Breast epithelium (tissue), 3 donors: ENCODE data around the gene CEP89.
"Not testable (repeated sequence)": the region's sequence is repeated elsewhere in the genome, so short reads cannot be mapped to it uniquely, and the experiment has no call there.

Experiments
- POLR2AphosphoS5 ChIP-seq, 3 donors: sonication (generic); formaldehyde crosslinking; IDR thresholded peaks; one replicate each; pipeline ENCODE4 v1.6.1; 2017; ENCODE audit warnings: antibody characterized with exemption in 3 of 3
- TF ChIP-seq, protein P1 (sequence below), 3 donors: fragments of 450-650 bp; IDR thresholded peaks; one replicate each; pipeline ENCODE4 v1.5.1; 2016 to 2017; ENCODE audit warnings: antibody characterized with exemption in 3 of 3, mild to moderate bottlenecking in 3 of 3, moderate library complexity in 3 of 3

- TF ChIP-seq, protein P1, sequence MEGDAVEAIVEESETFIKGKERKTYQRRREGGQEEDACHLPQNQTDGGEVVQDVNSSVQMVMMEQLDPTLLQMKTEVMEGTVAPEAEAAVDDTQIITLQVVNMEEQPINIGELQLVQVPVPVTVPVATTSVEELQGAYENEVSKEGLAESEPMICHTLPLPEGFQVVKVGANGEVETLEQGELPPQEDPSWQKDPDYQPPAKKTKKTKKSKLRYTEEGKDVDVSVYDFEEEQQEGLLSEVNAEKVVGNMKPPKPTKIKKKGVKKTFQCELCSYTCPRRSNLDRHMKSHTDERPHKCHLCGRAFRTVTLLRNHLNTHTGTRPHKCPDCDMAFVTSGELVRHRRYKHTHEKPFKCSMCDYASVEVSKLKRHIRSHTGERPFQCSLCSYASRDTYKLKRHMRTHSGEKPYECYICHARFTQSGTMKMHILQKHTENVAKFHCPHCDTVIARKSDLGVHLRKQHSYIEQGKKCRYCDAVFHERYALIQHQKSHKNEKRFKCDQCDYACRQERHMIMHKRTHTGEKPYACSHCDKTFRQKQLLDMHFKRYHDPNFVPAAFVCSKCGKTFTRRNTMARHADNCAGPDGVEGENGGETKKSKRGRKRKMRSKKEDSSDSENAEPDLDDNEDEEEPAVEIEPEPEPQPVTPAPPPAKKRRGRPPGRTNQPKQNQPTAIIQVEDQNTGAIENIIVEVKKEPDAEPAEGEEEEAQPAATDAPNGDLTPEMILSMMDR (IDR thresholded peaks at IDR 0.05) = not testable (repeated sequence)
- TF ChIP-seq POLR2AphosphoS5 (IDR thresholded peaks at IDR 0.05) = not testable (repeated sequence)
These were observed 30.5 kb downstream of the CEP89 start for GRCh38 chr19:32941273-32941672.
